GM08714 (cell line): ENCODE measurements around the gene WDR86.

Experiments used
- H3K4me3 ChIP-seq: fragments of 200-500 bp; sonication (Bioruptor generic); 2 replicates; pipeline ENCODE4 v1.5.1; 2014; ENCODE audit warnings: mild to moderate bottlenecking, low read length, inconsistent platforms
- ZNF274 ChIP-seq: IDR thresholded peaks from 2 replicates; pipeline ENCODE4 v1.6.1; 2012; ENCODE audit warnings: mild to moderate bottlenecking, low read depth, low read length

WDR86 gene

GRCh38 chr7:151426904-151427704 lies 17.3 kb upstream of the WDR86 start:
- TF ChIP-seq ZNF274: no peak
- H3K4me3 ChIP-seq: no peak overlapping the region

DNA sequence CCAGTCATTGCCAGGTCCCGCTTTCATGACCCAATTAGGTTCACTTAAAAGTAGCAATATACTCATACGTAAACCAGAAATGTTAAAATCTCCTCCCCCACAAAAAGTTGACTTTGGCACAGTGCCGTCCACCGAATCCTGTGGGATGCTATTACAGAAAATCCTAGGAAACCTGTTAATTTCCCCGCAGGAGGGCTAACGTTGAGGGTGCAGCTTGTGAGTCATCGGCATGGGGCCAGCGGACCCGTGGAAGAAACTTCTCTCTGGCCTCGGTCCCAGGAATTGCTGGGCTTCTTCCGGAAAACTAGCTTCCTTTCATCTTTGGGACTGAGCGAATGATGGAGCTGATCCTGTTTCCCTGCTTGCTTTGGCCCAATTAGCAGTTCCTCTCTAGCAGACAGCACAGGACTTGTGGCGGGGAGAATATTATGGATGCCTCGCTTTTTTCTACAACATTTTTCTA lies 16.6 kb upstream of the WDR86 start:
- no peak overlapping the region for H3K4me3 ChIP-seq
- no peak for TF ChIP-seq ZNF274

DNA sequence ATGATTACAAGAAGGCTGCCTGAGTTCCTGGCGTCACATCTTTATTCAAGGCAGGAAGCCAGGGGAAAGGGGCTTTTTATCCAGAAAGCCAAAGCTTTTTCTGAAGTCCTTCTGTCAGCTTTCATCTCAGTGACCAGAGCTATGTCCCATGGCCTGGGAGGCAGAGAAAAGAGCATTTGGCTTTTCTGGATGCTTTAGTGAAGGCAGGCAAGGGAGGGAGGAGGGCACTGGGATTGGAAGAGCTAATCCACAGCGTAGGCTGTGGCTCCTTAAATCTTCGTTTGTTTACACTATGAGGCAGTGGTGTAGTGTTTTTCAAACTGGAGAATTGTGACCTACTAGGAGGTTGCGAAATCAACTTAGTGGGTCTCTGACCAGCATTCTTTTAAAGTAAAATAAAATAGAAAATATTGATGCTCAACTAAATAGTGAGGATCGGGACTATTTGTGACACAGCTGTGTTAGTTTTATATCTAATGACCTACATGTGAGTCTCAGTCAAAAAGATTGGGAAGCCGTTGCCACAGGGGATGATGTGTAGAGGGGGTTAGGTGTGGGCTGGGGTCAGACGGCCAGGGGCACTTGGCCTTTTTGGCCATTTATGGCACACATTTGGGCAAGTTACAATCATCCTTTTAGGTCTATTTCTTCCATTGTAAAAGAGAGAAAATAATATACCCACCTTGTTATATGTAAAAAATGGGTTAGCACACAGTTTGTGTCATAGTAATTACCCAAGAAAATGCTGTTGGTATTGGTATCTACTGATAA lies 16.0 kb upstream of the WDR86 start:
- no peak for TF ChIP-seq ZNF274

GRCh38 chr7:151424799-151425198 lies 15.0 kb upstream of the WDR86 start:
- no peak overlapping the region for H3K4me3 ChIP-seq
- TF ChIP-seq ZNF274: no peak

More for the DNA sequence above, 16.0 kb upstream of the WDR86 start:
- no peak overlapping the region for H3K4me3 ChIP-seq

- no peak overlapping the region for H3K4me3 ChIP-seq
- TF ChIP-seq ZNF274: no peak
Observed at GRCh38 chr7:151423936-151424335, 14.1 kb upstream of the WDR86 start.

DNA sequence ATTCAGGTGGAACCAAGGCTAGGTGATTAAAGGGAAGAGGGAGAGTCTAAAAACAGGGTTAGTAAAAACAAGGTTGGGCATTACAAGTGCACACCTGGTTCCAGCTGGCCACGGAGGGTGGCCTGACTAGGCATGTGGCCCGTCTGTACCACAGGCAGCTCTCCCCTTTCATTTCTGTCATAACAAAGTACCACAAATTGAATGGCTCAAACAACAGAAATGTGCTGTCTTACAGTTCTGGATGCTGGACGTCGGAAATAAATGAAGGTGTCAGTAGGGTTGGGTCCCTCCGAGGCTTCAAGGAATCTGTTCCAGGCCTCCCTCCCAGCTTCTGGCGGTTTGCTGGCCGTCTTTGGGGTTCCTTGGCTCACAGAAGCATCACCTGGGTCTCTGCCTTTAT lies 13.4 kb upstream of the WDR86 start:
- H3K4me3 ChIP-seq: no peak overlapping the region
- no peak for TF ChIP-seq ZNF274

DNA sequence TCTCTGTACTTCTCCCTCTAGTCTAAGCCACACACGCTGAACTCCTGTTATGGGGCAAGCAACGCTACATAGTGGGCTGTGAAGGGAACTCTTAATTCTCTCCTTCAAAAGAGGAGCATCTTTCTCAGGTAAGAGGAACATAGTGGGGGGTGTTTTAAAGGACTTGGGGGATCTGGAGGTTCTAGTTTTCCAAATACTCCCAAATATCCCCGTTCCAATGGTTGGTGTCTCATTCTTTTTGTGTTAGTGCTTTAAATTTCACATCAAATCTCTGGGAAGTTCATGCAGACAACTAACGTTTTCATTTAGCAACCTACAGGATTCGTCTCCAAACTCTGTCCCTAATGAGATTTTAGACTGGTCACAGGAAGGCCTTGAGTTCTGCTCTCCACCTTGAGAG lies 12.4 kb upstream of the WDR86 start:
- TF ChIP-seq ZNF274: no peak
- no peak overlapping the region for H3K4me3 ChIP-seq

- TF ChIP-seq ZNF274: no peak
- no peak overlapping the region for H3K4me3 ChIP-seq
Observed at GRCh38 chr7:151420144-151420543, 10.3 kb upstream of the WDR86 start.

- no peak for TF ChIP-seq ZNF274
- H3K4me3 ChIP-seq: no peak overlapping the region
Observed at GRCh38 chr7:151416941-151417315, 7.1 kb upstream of the WDR86 start.

DNA sequence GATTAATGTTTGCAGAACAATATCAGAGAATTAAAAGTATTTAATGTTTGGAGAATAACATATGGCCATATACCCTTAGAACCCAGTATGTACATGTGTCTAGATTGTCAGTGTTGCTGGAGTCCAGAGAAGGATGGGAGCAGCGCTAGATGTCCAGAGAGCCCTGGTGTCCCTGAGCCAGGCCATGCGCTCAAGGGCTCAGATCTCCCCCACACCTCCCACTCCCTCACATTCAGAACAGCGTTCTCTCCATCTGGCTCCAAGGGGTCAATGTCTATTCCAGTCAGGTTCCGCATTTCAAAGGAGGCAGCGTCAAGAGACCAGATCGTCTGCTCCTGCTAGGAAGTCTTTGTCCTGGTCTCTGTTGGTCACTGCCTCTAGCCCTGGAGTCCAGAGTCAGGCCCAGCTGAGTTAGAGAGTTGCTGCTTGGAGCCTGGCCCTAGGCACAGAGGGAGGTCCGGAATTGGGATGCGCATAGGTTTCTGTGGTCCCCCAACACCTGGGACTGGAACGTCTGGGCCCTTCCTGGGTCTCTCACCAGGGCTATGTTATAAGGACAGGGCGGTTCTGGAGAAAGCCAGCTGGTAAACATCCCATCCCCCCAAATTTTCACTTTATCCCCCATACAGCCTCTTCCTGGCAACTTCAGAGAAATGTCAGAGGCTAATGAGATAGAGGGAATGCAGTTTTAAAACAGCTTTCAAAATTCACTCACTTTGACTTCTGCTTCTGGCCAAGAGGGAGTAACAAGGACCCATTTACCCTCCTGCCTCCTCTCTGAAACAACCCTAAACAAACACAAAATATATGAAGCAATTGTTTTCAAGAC lies 6.5 kb upstream of the WDR86 start:
- no peak for TF ChIP-seq ZNF274
- no peak overlapping the region for H3K4me3 ChIP-seq

- no peak overlapping the region for H3K4me3 ChIP-seq
- TF ChIP-seq ZNF274: no peak
Observed at GRCh38 chr7:151415375-151416105, 5.7 kb upstream of the WDR86 start.

DNA sequence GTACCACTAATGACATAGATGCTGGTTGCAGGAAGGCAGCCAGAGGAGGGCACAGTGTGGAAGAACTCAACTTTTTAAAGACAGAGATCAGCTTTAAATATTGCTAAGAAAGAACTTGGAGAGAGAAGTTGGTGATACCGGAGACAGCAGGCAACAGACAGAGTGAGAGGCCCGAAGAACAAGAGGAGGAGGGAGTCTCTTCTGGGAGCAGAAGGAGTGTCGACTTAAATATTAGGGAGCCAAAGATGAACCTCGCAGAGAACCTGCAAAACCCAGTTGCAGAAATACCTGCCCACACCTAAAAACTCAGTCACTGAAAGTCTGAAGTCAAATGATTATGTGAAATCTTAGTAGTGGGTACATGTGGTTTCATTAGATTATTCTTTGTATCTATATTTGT lies 3.4 kb upstream of the WDR86 start:
- H3K4me3 ChIP-seq: no peak overlapping the region
- TF ChIP-seq ZNF274: no peak

- H3K4me3 ChIP-seq: no peak overlapping the region
- no peak for TF ChIP-seq ZNF274
Observed at GRCh38 chr7:151412318-151412717, 2.5 kb upstream of the WDR86 start.

GRCh38 chr7:151411551-151411950 lies 1.7 kb upstream of the WDR86 start:
- H3K4me3 ChIP-seq: no peak overlapping the region
- no peak for TF ChIP-seq ZNF274
